HL-60 (cell line): ENCODE data around the gene TMC5.

Source experiments
- GABPA ChIP-seq: IDR thresholded peaks from 2 replicates; pipeline ENCODE4 v1.6.1; 2012; ENCODE audit warnings: low read depth
- POLR2AphosphoS5 ChIP-seq: IDR thresholded peaks from 2 replicates; pipeline ENCODE4 v1.6.1; 2012; ENCODE audit warnings: low read depth
- REST ChIP-seq: IDR thresholded peaks from 2 replicates; pipeline ENCODE4 v1.6.1; 2012; ENCODE audit warnings: low read depth; ENCODE audit not compliant: insufficient replicate concordance
- SPI1 ChIP-seq: IDR thresholded peaks from 2 replicates; pipeline ENCODE4 v1.6.1; 2012; ENCODE audit warnings: low read depth, mild to moderate bottlenecking, borderline replicate concordance
- TF ChIP-seq, protein P1 (sequence below): IDR thresholded peaks from one replicate; pipeline ENCODE4 v1.5.1; 2011; ENCODE audit warnings: low read length, control low read depth, inconsistent platforms; ENCODE audit not compliant: insufficient read depth

DNA sequence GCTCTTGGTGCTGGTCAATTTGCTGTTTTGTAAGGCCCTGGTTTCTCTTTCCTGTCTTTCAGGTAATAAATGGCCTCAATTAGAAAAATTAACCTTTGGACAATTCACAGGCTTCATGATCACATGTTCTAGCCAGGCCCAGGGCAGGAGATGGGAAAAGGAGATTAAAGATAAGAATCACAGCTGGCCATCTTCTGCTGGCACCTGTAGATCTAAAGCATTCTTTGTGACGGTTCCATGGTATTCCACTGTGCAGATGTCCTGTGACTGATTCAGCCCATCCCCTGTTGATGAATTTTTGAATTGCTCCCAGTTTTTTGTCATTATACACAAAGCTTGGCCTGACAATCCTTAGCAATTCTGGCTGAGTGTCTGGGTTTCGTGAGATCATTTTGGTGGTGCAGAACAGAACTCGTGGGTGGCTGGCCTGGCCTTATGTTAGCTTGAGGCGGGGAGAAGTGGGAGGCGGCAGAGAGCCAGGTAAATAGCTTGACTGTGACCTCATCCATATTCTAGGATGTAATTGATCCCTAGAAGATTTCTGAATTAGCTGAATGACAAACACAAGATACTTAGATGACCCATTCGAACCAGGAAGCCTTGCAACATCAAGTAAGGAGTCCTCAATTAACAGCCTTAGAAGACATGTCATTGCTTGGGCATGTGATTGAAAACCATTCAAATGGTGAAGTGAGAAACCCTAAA is 14.1 kb downstream of the TMC5 start:
- TF ChIP-seq, protein P1, sequence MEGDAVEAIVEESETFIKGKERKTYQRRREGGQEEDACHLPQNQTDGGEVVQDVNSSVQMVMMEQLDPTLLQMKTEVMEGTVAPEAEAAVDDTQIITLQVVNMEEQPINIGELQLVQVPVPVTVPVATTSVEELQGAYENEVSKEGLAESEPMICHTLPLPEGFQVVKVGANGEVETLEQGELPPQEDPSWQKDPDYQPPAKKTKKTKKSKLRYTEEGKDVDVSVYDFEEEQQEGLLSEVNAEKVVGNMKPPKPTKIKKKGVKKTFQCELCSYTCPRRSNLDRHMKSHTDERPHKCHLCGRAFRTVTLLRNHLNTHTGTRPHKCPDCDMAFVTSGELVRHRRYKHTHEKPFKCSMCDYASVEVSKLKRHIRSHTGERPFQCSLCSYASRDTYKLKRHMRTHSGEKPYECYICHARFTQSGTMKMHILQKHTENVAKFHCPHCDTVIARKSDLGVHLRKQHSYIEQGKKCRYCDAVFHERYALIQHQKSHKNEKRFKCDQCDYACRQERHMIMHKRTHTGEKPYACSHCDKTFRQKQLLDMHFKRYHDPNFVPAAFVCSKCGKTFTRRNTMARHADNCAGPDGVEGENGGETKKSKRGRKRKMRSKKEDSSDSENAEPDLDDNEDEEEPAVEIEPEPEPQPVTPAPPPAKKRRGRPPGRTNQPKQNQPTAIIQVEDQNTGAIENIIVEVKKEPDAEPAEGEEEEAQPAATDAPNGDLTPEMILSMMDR: no peak
- TF ChIP-seq POLR2AphosphoS5: no peak
- no peak for TF ChIP-seq SPI1
- no peak for TF ChIP-seq REST
- TF ChIP-seq GABPA: no peak
